ENCODE measurements around the gene NCKAP5.

The NCKAP5 gene

GRCh38 chr2:133248264-133248663, 320.0 kb downstream of the NCKAP5 start:
- ChIA-PET CTCF (no interaction called here), POLR2A (no interaction called here)
- no peak for DNase-seq (ENCODE audit: extremely low spot score)
- TF ChIP-seq ZNF384 (IDR thresholded peaks at IDR 0.05): no peak
- TF ChIP-seq HDGF (IDR thresholded peaks at IDR 0.05; ENCODE audit: borderline replicate concordance): no peak
- TF ChIP-seq SP1 (IDR thresholded peaks at IDR 0.05): no peak
- TF ChIP-seq NFRKB (IDR thresholded peaks at IDR 0.05): no peak

- no peak for TF ChIP-seq SP1 (IDR thresholded peaks at IDR 0.05)
- no peak for TF ChIP-seq ARNT (IDR thresholded peaks at IDR 0.05)
- TF ChIP-seq L3MBTL2 (conservative IDR thresholded peaks at IDR 0.05): no peak
- TF ChIP-seq FOXM1 (IDR thresholded peaks at IDR 0.05; ENCODE audit: borderline replicate concordance): no peak
- TF ChIP-seq FOXK2 (IDR thresholded peaks at IDR 0.05): no peak
- TF ChIP-seq CTBP1 (IDR thresholded peaks at IDR 0.05; ENCODE audit: borderline replicate concordance): no peak
- TF ChIP-seq ZNF384 (IDR thresholded peaks at IDR 0.05): no peak
- TF ChIP-seq ELF4 (IDR thresholded peaks at IDR 0.05): no peak
- TF ChIP-seq LEF1 (IDR thresholded peaks at IDR 0.05; ENCODE audit: borderline replicate concordance): no peak
- no peak for TF ChIP-seq SUZ12 (IDR thresholded peaks at IDR 0.05)
- no peak for TF ChIP-seq TARDBP (IDR thresholded peaks at IDR 0.05)
- no peak for TF ChIP-seq PKNOX1 (IDR thresholded peaks at IDR 0.05)
- no peak for TF ChIP-seq HDGF (IDR thresholded peaks at IDR 0.05; ENCODE audit: borderline replicate concordance)
- no peak for TF ChIP-seq FOXA1 (IDR thresholded peaks at IDR 0.05)
- no peak for DNase-seq (ENCODE audit: extremely low spot score)
- POLR2A ChIA-PET: no interaction called here
- CTCF ChIA-PET: no interaction called here
Measured at GRCh38 chr2:133247631-133248030, 320.6 kb downstream of the NCKAP5 start.

GRCh38 chr2:133241224-133241571, 327.1 kb downstream of the NCKAP5 start:
- no peak for TF ChIP-seq SP1 (IDR thresholded peaks at IDR 0.05)
- no peak for TF ChIP-seq CTBP1 (IDR thresholded peaks at IDR 0.05; ENCODE audit: borderline replicate concordance)
- TF ChIP-seq FOXK2 (IDR thresholded peaks at IDR 0.05): no peak
- TF ChIP-seq FOXM1 (IDR thresholded peaks at IDR 0.05; ENCODE audit: borderline replicate concordance): no peak
- TF ChIP-seq LEF1 (IDR thresholded peaks at IDR 0.05; ENCODE audit: borderline replicate concordance): no peak
- no peak for TF ChIP-seq ARNT (IDR thresholded peaks at IDR 0.05)
- no peak for TF ChIP-seq SUZ12 (IDR thresholded peaks at IDR 0.05)
- no peak for DNase-seq (ENCODE audit: extremely low spot score)
- ChIA-PET CTCF (no interaction called here), POLR2A (no interaction called here)

GRCh38 chr2:133240491-133241223, 327.6 kb downstream of the NCKAP5 start:
- ChIA-PET CTCF (no interaction called here), POLR2A (no interaction called here)
- no peak for DNase-seq (ENCODE audit: extremely low spot score)
- TF ChIP-seq PKNOX1 (IDR thresholded peaks at IDR 0.05): no peak
- TF ChIP-seq SUZ12 (IDR thresholded peaks at IDR 0.05): no peak
- no peak for TF ChIP-seq BHLHE40 (IDR thresholded peaks at IDR 0.05; ENCODE audit: borderline replicate concordance)
- TF ChIP-seq LEF1 (IDR thresholded peaks at IDR 0.05; ENCODE audit: borderline replicate concordance): no peak
- TF ChIP-seq ELF4 (IDR thresholded peaks at IDR 0.05): no peak
- TF ChIP-seq TARDBP (IDR thresholded peaks at IDR 0.05): no peak
- TF ChIP-seq ARNT (IDR thresholded peaks at IDR 0.05): no peak

- CTCF ChIA-PET: no interaction called here
- DNase-seq (ENCODE audit: extremely low spot score): no peak
- POLR2A ChIA-PET: no interaction called here
- no peak for TF ChIP-seq CTBP1 (IDR thresholded peaks at IDR 0.05; ENCODE audit: borderline replicate concordance)
- TF ChIP-seq L3MBTL2 (conservative IDR thresholded peaks at IDR 0.05): no peak
- no peak for TF ChIP-seq FOXA1 (IDR thresholded peaks at IDR 0.05)
- no peak for TF ChIP-seq SP1 (IDR thresholded peaks at IDR 0.05)
Measured at GRCh38 chr2:133235968-133236367, 332.3 kb downstream of the NCKAP5 start.

GRCh38 chr2:133232556-133232955, 335.7 kb downstream of the NCKAP5 start:
- TF ChIP-seq HDGF (IDR thresholded peaks at IDR 0.05; ENCODE audit: borderline replicate concordance) (no peak), FOXA1 (IDR thresholded peaks at IDR 0.05) (no peak), SUZ12 (IDR thresholded peaks at IDR 0.05) (no peak), L3MBTL2 (conservative IDR thresholded peaks at IDR 0.05) (no peak), PKNOX1 (IDR thresholded peaks at IDR 0.05) (no peak), FOXM1 (IDR thresholded peaks at IDR 0.05; ENCODE audit: borderline replicate concordance) (no peak), SP1 (IDR thresholded peaks at IDR 0.05) (no peak), ARNT (IDR thresholded peaks at IDR 0.05) (no peak)
- ChIA-PET CTCF (no interaction called here), POLR2A (no interaction called here)
- no peak for DNase-seq (ENCODE audit: extremely low spot score)

GRCh38 chr2:133231264-133231663, 337.0 kb downstream of the NCKAP5 start:
- ChIA-PET CTCF (no interaction called here), POLR2A (no interaction called here)
- TF ChIP-seq CTBP1 (IDR thresholded peaks at IDR 0.05; ENCODE audit: borderline replicate concordance) (no peak), LEF1 (IDR thresholded peaks at IDR 0.05; ENCODE audit: borderline replicate concordance) (no peak), SP1 (IDR thresholded peaks at IDR 0.05) (no peak), SUZ12 (IDR thresholded peaks at IDR 0.05) (no peak), TARDBP (IDR thresholded peaks at IDR 0.05) (no peak), PKNOX1 (IDR thresholded peaks at IDR 0.05) (no peak), FOXM1 (IDR thresholded peaks at IDR 0.05; ENCODE audit: borderline replicate concordance) (no peak), L3MBTL2 (conservative IDR thresholded peaks at IDR 0.05) (no peak), FOXA1 (IDR thresholded peaks at IDR 0.05) (no peak)
- no peak for DNase-seq (ENCODE audit: extremely low spot score)

All from HEK293T (cell line).